Activated T-cell treated with anti-CD3 and anti-CD28 coated beads, Interleukin-2, amount 50 U/mL, for 4 hours (primary cell): ENCODE measurements around the gene LTB. TPM values are rescaled to one million over a fixed set of nuclear protein-coding genes. Genes with fewer than 3 reads are reported as not detected.

Experiments used
- ATAC-seq, 2 donors: fragments of 200-7000 bp; cut with Tn5 transposase; one replicate each; pipeline ENCODE4 v1.10.0; 2021
- DNase-seq: peaks from one replicate; pipeline ENCODE4 v3.0.0-alpha.2; 2020
- H3K27me3 Mint-ChIP-seq: one replicate; pipeline ENCODE4 v1.8.0; 2021; ENCODE audit warnings: low read depth, mixed read lengths
- H3K36me3 Mint-ChIP-seq: one replicate; pipeline ENCODE4 v1.8.0; 2022; ENCODE audit warnings: mixed read lengths; ENCODE audit not compliant: insufficient read depth
- H3K4me1 Mint-ChIP-seq: one replicate; pipeline ENCODE4 v1.8.0; 2021; ENCODE audit warnings: low read depth, mixed read lengths
- H3K4me3 Mint-ChIP-seq: one replicate; pipeline ENCODE4 v1.8.0; 2021; ENCODE audit warnings: mild to moderate bottlenecking, moderate library complexity, mixed read lengths
- H3K9me3 Mint-ChIP-seq: one replicate; pipeline ENCODE4 v1.8.0; 2021; ENCODE audit warnings: mixed read lengths
- total RNA-seq, 3 donors: library from RNA; stranded (reverse); gene quantifications; one replicate each; pipeline ENCODE4 v1.2.1, GENCODE V29; 2021

LTB gene, protein sequence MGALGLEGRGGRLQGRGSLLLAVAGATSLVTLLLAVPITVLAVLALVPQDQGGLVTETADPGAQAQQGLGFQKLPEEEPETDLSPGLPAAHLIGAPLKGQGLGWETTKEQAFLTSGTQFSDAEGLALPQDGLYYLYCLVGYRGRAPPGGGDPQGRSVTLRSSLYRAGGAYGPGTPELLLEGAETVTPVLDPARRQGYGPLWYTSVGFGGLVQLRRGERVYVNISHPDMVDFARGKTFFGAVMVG
- total RNA-seq: 100 to 1,000 TPM; 161 to 210 (median 186) TPM

DNA sequence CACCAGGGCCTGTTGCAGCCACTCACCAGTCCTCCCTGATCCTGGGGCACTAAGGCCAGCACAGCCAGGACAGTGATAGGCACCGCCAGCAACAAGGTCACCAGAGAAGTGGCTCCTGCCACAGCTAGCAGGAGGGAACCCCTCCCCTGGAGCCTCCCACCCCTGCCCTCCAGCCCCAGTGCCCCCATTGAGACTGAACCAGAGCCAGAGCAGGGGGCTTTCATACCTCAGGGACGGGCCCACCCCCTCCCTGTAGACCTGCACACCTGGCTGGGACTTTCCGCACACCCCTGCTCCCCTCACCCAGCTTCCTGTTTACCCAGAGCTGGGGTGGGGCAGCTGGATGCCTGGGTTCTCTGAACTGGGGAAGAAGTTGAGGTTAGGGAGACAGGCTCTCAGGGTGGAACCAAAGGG lies at the start of gene LTB:
LTB (minus strand) TSS at position 195 of the 414 bp plus-strand sequence; CDS start at position 188, 7 bp downstream.
- Mint-ChIP-seq H3K4me1 (peaks cover 78% of the 10 kb centered on the region), H3K4me3 (peak within 1 kb of the TSS; percentile 96), H3K9me3 (no peaks in the 10 kb centered on the region), H3K36me3 (peaks cover 24% of the 10 kb centered on the region), H3K27me3 (no peaks in the 10 kb centered on the region)
- DNase-seq (peak; percentile 61), ATAC-seq (peak; percentile 3 to 13)

DNA sequence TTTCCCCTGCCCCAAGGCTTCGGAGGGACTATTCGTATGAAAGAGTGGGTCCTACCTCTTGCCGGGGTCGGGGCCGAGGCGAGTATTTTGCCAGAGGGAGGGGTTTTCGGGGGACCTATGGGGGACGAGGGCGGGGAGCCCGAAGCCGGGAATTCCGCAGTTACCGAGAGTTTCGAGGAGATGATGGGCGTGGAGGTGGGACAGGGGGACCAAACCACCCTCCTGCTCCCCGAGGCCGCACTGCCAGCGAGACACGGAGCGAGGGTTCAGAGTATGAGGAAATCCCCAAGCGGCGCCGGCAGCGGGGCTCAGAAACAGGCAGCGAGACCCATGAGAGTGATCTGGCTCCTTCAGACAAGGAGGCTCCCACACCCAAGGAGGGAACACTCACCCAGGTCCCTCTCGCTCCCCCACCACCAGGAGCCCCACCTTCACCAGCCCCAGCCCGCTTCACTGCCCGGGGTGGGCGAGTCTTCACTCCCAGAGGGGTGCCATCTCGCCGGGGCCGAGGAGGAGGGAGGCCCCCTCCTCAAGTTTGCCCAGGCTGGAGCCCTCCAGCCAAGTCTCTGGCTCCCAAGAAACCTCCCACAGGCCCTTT lies 49.6 kb upstream of the LTB start:
- no peaks in the 10 kb centered on the region for H3K27me3 Mint-ChIP-seq
- no peaks in the 10 kb centered on the region for H3K4me1 Mint-ChIP-seq
- peaks cover 50% of the 10 kb centered on the region for H3K36me3 Mint-ChIP-seq
- no peak for ATAC-seq
- no peaks in the 10 kb centered on the region for H3K9me3 Mint-ChIP-seq
- no peak overlapping the region for H3K4me3 Mint-ChIP-seq
- no peak for DNase-seq

DNA sequence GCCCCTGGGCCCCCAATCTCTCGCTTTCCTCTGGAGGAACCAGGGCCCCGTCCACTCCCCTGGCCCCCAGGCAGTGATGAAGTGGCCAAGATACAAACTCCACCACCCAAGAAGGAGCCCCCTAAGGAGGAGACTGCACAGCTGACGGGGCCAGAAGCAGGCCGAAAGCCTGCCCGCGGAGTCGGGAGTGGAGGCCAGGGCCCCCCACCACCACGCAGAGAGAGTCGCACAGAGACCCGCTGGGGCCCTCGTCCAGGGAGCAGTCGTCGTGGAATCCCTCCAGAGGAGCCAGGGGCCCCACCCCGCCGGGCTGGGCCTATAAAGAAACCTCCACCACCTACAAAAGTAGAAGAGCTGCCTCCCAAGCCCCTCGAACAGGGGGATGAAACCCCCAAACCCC lies 49.0 kb upstream of the LTB start:
- no peak for ATAC-seq

DNA sequence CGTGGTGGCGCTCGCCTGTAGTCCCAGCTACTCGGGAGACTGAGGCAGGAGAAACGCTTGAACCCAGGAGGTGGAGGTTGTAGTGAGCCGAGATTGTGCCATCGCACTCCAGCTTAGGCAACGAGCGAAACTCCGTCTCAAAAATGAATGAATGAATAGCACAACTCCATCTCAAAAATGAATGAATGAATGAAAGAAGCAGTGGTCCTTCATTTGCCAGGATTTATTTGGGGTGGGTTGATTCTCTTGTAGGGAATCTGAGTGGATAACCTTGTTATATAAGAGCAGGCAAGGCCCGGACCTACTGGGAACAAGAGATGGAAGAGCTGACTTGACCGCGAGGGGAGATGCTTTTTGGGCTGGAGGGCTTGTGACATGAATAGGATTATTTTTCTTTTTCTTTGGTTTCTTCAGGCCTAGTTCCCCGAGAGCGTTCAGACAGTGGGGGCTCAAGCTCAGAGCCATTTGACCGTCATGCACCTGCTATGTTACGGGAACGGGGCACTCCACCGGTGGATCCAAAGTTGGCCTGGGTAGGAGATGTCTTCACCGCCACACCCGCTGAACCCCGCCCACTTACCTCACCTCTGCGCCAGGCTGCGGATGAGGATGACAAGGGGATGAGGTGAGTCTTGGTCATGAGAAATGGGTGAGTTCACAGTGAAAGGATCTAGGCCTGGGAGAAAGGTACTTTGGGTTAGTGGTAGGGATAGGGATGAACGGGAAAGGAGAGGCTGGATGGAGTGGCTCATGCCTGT lies 48.1 kb upstream of the LTB start:
- Mint-ChIP-seq H3K27me3 (no peaks in the 10 kb centered on the region), H3K4me1 (peaks cover 2% of the 10 kb centered on the region), H3K36me3 (peaks cover 53% of the 10 kb centered on the region), H3K4me3 (no peak overlapping the region), H3K9me3 (no peaks in the 10 kb centered on the region)
- ATAC-seq (no peak), DNase-seq (no peak)

More for the DNA sequence above, 49.0 kb upstream of the LTB start:
- Mint-ChIP-seq H3K9me3 (no peaks in the 10 kb centered on the region), H3K27me3 (no peaks in the 10 kb centered on the region), H3K4me3 (no peak overlapping the region), H3K36me3 (peaks cover 52% of the 10 kb centered on the region), H3K4me1 (peaks cover 2% of the 10 kb centered on the region)
- no peak for DNase-seq

DNA sequence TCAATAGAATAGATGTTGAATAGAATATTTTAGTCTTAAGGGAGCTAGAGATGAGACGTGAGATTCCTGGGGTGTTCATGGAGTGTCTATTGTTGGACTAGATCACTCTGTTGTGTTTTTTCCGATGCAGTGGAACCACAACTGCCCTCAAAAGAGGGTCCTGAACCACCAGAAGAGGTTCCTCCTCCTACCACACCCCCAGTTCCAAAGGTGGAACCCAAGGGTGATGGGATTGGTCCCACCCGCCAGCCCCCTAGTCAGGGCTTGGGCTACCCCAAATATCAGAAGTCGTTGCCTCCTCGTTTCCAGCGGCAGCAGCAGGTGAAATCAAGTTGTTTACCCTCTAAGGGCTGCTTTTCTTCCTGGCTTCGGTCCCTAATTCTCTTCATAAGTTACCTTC lies 46.8 kb upstream of the LTB start:
- peaks cover 2% of the 10 kb centered on the region for H3K4me1 Mint-ChIP-seq
- ATAC-seq: no peak

DNA sequence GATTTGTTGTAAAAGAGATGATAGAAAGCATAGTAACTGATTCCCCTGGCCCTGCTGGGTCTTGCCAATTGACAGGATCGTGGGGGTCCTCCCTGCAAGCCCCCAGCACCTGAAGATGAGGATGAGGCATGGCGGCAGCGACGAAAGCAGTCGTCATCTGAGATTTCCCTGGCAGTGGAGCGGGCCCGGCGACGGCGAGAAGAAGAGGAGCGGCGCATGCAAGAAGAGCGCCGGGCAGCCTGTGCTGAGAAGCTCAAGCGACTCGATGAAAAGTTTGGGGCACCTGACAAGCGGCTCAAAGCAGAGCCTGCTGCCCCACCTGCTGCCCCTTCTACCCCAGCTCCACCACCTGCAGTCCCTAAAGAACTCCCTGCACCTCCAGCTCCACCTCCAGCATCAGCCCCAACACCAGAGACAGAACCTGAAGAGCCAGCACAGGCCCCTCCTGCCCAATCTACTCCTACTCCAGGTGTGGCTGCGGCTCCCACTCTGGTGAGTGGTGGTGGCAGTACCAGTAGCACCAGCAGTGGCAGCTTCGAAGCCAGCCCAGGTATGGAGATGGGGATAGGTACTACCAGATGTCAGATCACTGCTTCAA lies 45.6 kb upstream of the LTB start:
- no peak for ATAC-seq
- no peak for DNase-seq
- peaks cover 6% of the 10 kb centered on the region for H3K4me1 Mint-ChIP-seq

More for the DNA sequence above, 46.8 kb upstream of the LTB start:
- H3K9me3 Mint-ChIP-seq: no peaks in the 10 kb centered on the region
- no peak overlapping the region for H3K4me3 Mint-ChIP-seq
- H3K27me3 Mint-ChIP-seq: no peaks in the 10 kb centered on the region
- H3K36me3 Mint-ChIP-seq: peaks cover 50% of the 10 kb centered on the region
- DNase-seq: no peak

DNA sequence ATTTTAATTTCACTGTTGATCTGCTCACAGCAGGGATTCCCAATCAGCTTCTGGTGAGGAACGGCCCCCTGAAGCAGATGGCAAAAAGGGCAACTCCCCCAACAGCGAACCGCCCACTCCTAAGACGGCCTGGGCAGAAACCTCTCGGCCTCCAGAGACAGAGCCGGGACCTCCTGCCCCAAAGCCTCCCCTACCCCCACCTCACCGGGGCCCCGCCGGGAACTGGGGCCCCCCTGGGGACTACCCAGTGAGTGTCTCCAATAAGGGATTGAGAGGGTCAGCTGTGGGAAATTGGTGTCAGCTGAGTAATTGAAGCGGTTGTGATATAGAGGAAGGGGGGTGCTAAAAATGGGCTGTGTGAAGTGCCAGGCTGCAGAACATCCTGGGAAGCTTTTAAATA lies 44.7 kb upstream of the LTB start:
- Mint-ChIP-seq H3K27me3 (no peaks in the 10 kb centered on the region), H3K9me3 (no peaks in the 10 kb centered on the region), H3K36me3 (peaks cover 56% of the 10 kb centered on the region), H3K4me1 (peaks cover 14% of the 10 kb centered on the region), H3K4me3 (no peak overlapping the region)
- no peak for ATAC-seq
- DNase-seq: no peak

More for the DNA sequence above, 45.6 kb upstream of the LTB start:
- Mint-ChIP-seq H3K27me3 (no peaks in the 10 kb centered on the region), H3K4me3 (no peak overlapping the region), H3K36me3 (peaks cover 52% of the 10 kb centered on the region), H3K9me3 (no peaks in the 10 kb centered on the region)

DNA sequence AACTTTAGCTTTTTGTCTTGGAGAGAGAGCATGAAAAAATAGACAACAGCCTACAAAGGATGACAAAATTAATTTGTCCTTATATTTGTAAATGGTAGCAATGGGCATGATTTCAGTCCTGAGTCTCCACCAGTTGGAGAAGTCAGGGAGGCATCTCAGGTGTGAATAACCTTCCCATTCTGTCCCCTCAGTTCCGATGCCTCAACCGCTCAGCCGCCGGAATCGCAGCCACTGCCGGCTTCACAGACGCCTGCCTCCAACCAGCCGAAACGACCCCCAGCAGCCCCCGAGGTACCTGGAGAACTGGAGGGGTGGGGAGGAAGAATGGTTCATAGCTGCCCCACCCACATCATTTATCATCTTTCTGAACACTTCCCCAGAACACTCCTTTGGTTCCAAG lies 41.8 kb upstream of the LTB start:
- H3K4me3 Mint-ChIP-seq: no peak overlapping the region
- H3K9me3 Mint-ChIP-seq: no peaks in the 10 kb centered on the region
- H3K27me3 Mint-ChIP-seq: no peaks in the 10 kb centered on the region
- ATAC-seq (no peak), DNase-seq (no peak)
- H3K36me3 Mint-ChIP-seq: peaks cover 51% of the 10 kb centered on the region
- H3K4me1 Mint-ChIP-seq: peaks cover 23% of the 10 kb centered on the region

DNA sequence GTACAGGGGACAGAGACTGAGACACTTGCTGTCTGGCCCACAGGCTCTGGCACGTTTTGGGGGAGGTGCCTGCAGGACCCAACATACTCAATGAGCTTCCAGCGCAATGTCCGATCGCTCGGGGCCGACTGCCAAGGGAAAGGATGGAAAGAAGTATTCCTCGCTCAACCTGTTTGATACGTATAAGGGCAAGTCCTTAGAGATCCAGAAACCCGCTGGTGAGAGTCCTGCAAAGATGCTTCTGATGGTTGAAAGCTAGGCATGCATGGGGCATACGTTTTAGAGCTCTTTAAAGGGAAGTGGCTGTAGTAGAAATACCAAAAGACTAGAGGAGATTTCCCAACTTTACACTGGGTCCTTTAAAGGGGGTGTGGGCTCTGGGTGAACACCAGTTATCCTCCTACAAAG lies 40.5 kb upstream of the LTB start:
- Mint-ChIP-seq H3K4me1 (peaks cover 25% of the 10 kb centered on the region), H3K36me3 (peaks cover 43% of the 10 kb centered on the region), H3K4me3 (peak overlapping the region; percentile 92), H3K27me3 (no peaks in the 10 kb centered on the region), H3K9me3 (no peaks in the 10 kb centered on the region)
- DNase-seq (no peak), ATAC-seq (no peak)

DNA sequence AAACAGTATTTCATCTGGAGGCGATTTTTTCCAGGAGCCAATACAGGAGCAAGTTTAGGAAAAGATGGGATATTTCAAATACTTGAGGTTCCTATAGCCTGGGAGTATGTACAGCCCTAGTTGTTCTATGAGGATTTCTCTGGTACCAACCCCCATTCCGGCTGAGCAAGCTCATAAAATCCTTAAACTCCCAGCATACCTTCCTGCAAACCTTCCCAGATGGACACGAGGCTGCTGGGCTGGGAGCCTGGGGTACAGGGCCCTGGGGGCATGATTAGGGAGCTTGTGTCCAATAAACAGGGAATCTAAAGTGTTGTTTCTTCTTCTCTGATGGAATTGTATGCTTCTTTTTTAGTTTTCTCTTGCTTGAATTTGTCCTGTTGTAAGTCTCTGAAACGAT lies 39.8 kb upstream of the LTB start:
- peak overlapping the region; percentile 92 for H3K4me3 Mint-ChIP-seq
- peaks cover 25% of the 10 kb centered on the region for H3K4me1 Mint-ChIP-seq
- H3K9me3 Mint-ChIP-seq: no peaks in the 10 kb centered on the region
- no peaks in the 10 kb centered on the region for H3K27me3 Mint-ChIP-seq
- DNase-seq (no peak), ATAC-seq (no peak)
- H3K36me3 Mint-ChIP-seq: peaks cover 36% of the 10 kb centered on the region

DNA sequence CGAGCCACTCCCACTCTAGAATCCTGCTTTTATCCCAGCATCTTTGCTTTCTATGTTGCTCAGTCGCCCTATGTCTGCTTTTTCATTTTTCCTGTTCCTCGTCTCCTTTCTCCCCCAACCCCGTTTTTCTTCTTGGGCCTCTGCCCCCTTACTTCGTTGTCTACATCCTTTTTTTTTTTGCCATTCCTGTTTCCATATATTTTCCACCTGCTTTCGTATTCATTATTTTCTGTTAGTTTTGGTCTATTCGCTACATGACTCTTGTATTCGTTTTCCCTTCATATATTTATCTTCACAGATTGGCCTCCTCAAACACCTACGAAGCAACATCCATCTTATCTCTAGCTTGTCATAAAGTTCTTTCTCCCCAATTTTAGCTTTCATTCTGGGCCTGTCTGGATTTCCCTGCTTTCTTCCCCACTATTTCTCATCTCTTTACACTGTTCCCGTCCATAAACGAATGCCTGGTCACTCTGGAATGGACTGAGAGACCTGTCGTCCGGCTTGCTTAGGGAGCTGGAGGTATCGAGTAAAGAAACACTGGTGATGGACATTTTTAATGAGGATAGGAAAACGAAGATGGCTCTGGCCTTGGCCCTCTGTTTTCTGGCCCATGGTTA lies 39.2 kb upstream of the LTB start:
- Mint-ChIP-seq H3K27me3 (no peaks in the 10 kb centered on the region), H3K36me3 (peaks cover 34% of the 10 kb centered on the region), H3K4me1 (peaks cover 27% of the 10 kb centered on the region), H3K9me3 (no peaks in the 10 kb centered on the region), H3K4me3 (peak overlapping the region; percentile 92)
- ATAC-seq (no peak), DNase-seq (no peak)

DNA sequence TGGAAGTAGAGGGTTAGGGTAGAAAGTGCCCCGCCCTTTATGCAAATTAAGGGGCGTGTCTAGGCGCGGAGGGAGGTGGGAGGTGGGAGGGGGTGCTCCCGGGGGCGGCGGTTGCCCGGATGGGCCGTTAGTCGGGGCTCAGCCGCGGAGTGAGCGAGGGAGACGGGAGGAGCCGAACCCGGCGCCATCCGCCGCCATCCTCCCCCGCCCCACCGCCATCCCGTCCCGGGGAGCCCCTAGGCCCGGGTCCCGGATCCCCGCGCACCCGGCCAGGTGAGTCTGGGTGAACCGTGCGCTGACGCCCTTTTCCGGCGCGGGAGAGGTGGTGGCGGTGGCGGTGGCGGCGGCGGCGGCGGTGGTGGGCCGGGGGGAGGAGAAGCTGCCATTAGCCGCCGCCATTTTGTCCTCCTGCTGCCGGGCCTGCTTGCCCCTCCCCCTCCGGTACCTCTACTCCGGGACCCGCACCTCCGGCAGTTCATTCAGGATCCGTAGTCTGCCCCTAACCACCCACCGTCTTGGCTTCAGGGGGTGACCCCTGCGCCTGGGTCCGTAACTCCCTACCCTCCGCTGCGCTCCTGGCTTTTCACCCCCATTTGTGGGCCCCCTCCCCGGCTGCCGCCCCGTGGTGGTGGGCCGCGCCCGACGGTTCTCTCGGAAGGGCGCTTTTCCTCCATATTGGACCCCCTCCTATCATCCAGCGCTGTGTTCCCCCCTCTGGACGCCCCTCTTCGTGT lies 38.5 kb upstream of the LTB start, which contains the start of gene PRRC2A:
PRRC2A (plus strand) TSS at position 130 of the 734 bp plus-strand sequence. CDS start 2,075 bp downstream, outside the sequence.
- peaks cover 34% of the 10 kb centered on the region for H3K4me1 Mint-ChIP-seq
- H3K27me3 Mint-ChIP-seq: no peaks in the 10 kb centered on the region
- DNase-seq: no peak
- H3K36me3 Mint-ChIP-seq: peaks cover 28% of the 10 kb centered on the region
- peak within 1 kb of the TSS; percentile 92 for H3K4me3 Mint-ChIP-seq
- H3K9me3 Mint-ChIP-seq: no peaks in the 10 kb centered on the region
- peak; percentile 72 for ATAC-seq

DNA sequence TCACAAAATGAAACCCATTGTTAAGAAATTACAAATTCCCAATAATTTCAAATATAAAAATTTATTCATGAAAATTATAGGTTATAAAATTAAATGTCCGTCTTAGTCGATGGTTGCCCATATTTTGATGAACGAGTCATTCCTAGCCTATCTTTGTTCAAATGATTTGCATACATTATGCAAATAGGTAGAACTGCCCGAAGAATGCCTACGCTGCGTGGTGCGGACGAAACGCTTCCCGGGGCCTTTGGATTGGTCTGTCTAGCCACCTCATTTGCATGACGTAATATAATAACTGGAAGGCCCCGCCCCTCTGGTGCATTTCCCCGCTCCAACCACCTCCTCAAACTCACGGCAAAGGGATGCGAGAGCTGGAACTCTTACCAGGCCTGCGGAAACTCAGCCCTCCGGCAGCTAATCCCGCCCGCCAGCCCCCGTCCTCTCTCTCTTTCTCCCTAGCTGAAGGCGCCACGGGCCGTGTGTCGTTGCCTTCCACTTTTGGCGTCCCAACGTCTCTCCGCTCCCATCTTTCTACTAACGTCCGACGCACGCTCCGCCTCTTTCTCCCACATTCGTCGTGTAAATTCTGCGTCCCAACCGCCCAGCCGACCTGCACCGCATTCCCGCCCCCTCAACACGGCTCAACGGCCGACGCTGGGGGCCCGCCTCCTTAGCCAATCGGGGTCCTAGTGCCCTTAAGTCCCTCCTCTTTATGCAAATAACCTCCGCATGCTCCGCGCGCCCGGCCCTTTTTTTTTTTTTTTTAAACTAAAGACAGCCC lies 37.8 kb upstream of the LTB start:
- no peaks in the 10 kb centered on the region for H3K27me3 Mint-ChIP-seq
- peaks cover 21% of the 10 kb centered on the region for H3K36me3 Mint-ChIP-seq
- DNase-seq (peak; percentile 97), ATAC-seq (peak; percentile 83)
- H3K4me1 Mint-ChIP-seq: peaks cover 41% of the 10 kb centered on the region
- H3K4me3 Mint-ChIP-seq: peak overlapping the region; percentile 92
- H3K9me3 Mint-ChIP-seq: no peaks in the 10 kb centered on the region
